ENCODE data around the gene CCR5AS.
"Not testable (repeated sequence)": the region's sequence is repeated elsewhere in the genome, so short reads cannot be mapped to it uniquely, and the experiment has no call there.

CCR5AS gene

DNA sequence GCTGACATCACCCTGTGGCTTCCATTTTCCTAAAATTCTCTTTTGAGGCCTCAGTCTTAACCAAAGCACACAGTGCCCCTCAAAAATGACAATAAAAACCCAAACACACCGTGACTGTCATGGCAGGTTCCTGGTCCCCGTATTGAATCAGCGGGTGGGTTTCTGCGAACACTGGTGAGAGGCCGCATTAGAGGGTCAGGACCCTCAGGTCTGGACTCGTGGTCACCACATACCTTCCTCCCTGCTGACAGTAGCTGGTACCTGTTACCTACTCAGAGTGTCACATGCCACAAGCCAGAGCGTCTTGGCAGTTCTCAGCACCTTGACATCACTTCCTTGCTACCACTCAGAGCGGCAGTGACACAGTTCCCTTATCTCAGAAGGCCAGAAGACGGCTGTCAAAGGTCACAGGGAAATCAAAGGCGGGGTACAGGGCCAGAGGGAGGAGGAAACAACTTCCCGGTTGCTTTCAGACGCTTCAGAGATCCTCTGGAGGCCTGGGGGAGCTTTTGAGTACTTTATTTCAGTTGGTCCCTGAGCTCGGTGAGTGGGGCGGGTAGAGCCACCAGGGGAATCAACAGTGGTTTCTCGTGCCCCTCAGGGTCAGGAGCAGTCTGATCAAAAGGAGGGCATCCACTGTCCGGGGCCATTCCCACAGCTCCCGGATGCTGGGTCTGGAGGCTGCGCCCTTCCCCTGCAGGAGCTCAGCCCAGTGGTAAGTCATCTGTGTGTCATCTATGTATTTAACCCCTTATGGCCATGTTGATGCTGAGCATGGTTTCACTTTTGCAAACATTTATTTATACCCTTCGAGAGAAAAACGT is at the start of gene CCR5AS, which contains the start of gene CCRL2:
TSS of gene CCR5AS (minus strand) at position 279 of the 824 bp plus-strand sequence.
TSS of gene CCRL2 (plus strand) at position 472 of the 824 bp plus-strand sequence. CDS start 821 bp downstream, outside the sequence.
- no peak for DNase-seq

DNA sequence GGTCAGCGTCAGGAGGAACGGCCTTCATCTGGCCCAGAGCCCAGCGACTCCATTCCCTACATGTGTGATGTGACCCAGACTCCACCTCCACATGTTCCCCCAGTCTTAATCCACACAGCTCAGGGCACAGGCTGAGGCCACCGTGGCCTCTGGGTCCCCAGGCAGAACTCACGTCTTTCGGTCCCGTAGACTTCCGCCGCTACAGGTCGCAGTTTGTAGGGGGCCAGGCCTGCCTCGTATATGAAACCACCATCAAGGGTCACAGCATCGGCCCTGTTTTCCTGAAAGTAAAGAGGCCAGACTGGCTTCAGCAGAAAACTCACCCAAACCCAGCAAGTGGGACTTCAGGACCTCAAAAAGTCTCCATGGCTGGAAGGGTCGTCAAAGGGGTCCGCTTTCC is 49.3 kb upstream of the CCR5AS start:
- DNase-seq, result no peak

DNA sequence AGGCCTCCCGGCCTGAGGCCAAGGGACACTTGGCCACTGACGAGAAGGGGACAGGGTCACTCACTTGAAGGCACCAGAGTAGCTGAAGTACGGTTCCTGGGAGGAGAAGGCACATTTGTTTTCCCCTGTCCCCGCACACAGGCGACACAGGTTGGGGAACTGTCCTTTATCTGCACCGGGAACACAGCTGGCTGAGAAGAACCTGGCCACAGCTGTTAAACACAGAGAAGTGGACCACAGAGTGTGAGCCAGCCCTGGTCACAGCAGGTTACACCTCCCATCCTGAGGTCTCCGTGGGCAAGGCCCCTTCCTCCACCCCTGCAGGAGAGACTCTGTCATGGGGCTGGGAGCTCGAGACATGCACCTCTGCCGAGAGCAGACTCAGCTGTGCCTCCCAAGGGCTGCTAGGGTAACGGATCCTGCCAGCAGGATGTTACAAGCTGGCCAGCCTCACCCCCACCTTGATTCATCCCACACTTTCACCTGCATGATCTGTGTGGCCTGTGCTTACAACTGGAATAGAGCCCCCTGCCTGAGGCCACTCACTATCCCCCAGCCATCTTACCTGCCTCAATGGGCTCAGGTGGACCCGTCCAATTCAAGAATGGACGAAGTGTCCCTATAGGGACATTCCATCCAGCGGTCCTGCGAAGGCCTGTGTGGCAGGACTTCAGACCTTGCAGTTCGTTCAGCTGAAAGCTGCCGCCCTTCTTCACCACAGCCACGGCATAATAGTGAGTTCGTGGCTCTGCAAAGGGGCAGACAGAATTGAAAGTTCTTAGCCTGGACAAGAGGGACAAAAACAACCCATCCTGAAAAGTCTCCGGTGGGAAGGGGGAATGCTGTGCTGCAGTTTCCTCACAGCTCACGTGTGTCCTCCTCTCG is 48.6 kb upstream of the CCR5AS start:
- DNase-seq, result no peak

DNA sequence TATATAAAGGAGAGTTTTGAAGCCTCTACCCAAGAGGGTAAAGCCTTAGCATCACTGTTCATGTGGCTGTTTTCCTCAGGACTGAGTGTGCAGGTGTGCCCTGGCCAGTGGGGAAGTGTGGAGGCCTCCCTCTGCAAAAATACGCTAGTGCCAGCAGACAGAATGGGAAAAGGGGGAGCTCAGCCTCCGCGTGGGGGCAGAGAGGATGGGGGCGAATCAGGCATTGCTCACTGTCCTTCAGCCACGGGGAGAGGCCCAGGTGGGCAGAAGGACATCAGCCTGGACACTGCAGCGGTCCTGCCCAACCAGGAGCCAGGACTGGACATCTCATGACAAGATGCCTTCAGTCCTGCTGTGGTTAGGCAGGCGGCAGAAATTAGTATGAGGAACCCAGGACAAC is 47.7 kb upstream of the CCR5AS start:
- DNase-seq, result no peak

DNA sequence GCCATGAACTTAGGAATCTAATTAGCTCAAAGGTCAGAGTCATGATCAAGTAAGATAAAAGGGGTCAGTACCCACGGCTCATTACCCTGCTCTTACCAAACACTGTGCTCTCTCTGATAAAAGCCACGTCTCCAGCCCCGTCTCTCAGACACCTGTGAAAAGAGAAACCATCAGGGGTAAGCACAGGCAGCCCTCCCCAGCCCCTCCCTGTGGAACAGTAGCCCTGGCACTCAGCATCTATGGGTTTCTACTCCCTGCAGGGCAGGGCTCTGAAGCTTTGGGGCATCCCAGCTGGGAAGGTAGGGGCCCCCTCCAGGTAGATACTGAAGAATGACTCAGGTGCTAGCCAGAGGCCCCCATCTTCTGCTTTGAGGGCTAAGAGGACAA is 47.3 kb upstream of the CCR5AS start:
- no peak for DNase-seq

DNA sequence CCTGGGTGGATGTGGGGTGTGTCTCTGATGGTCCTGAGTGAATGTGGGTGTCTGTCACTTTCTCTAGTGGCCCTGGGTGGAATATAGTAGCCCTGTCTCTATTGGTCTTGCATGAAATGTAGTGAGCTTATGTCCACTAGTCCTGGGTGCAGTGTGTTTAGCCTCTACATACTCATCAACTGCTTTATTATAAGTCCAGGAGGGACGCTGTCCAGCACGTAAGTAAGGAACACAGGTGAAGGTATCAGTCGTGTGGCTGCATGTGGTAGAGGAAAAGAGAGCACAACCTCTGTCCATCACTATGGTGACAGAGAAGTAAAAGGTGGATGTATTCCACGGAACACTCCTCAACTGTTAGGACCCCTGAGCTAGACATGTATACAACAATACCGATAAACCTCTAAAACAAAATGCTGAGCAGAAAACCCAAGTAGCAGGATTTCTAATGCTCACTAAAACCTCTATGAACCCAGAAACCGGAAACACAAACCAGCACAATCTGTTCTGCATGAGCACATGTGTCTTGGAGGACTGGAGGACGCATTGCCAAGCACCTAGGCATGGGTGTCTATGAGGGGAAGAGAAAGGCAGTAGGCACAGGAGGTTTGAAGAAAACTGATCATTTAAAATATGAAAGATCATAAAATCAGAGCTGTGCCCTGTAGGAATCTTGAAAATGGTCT is 46.8 kb upstream of the CCR5AS start:
- no peak for DNase-seq

DNA sequence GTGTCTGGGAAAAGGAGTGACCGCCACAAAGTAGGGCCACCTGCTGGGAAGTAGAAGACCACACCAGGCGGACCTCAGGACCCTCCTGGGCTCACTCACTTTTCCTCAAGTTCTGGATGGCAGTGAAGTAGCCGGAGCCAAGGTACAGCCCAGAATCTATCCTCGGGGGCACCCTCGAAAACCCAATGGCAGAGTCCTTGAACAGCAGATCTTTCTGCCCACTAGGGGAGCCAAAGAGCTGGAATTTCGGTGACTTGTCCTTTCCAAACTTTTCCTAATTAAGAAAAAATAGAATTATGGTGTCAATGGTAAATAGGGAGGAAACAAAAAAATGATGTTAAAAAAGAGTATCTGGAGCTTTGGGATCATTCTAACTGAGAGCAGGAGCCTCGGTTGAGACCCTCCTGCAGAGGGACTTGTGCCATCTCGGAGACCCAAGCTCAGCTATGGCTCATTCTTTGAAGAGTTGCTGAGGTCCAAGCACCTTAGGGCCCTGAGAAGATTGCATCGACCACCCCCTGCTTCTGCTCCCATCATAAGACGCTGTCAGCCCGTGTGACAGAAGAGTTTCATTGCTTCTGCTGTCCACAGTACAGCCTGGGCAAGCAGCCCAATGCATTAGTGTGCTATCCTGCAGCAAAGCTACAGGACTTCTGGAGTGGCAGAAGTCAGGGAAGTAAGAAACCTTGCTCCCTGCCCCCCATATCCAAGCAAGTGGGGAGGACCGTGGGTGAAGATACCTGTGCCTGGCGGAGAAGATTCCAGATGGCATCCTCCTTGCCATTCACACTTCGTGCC is 43.1 kb upstream of the CCR5AS start:
- DNase-seq, result no peak

DNA sequence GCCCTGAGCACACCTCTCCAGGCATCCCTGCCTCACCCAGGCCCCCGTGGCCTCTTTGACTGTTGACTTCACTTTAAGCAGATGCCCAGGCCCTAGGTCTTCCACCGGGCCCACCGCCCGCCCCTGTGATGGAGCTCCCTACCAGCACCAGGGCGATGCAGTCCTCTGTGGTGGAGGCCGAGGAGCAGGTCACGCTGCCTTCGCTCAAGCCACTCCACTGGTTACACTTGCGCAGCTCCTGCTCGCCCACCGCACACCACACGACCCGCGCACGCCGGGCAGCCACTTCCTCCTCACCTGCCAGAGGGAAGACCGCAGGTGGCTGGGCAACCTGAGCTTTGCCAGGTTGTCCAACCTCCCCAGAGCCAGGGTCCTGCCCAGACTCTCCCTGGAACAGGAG is 41.9 kb upstream of the CCR5AS start:
- no peak for DNase-seq

DNA sequence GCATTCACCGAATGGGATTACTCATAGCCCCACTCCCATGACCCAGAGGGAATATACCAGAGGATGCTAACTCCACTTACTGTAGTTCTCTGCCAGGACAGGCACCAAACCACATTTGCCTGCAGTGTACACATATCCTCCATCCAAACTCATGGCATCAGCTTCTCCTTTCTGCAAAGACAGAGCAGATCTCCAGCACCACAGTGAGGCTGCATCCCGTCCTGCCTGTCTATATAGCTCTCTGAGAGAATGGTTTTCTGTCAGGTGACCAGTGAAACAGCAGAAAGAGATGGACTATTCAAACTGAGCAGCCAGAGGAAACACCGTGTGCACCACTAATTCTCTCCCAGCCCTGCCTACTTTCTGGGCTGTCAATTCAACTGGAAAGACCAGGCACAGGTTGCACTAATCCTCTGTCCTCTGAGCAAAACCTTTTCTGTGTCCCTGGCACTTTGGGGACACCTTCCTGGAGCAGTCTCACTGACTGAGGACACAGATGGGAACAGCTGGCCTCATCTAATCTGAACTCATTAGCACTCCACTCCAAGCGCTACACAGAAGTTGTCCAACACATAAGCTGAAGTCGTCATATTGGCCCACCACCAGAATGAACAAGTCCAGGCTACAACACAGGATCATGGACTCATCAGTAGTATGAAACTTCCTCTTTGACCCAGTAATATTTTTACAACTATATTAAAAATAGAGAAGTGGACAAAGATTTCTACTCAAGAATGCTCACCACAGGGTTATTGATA is 40.5 kb upstream of the CCR5AS start:
- DNase-seq, result no peak

DNA sequence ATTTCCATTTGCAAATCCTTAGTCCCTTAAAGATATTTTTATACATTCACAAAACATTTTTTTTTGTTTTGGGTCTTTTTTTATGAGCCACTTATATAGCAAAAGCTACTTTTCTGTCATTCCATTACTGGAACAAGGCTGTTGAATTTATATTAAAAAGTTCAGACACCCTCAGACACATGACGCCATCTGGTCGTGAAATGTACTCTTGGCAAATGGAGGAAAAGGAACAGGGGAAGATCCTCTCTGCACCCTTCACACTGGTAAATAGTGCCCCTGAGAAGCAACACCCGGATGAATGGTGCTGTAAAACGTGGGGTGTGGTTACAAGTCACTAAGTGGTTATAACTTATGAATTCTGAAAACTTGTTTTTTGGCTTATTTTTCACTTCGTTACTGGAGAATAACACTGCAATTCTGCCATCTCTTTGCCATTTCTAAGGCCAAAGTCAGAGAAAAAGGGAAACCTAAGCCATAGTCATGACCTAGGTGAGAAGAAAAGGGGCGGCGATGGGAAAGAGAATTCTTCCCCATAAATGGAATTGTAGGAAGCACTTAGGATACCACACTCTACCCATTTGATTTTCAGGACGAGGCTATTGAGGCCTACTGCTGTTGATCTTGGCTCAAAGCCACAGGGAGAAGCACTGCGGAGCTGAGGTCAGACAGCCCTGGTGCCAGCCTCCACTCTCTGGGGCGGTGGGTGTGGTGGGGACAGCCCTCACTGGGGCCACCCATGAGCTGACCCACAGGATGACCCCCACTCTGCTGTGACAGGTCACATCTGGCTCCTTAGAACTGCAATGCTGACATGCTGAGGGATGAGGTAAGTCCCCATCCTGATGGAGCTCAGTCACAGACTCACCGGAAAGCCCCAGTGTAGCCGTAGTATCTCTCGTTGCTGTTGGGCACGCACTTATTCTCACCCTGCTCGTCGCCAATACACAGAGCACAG is 36.0 kb upstream of the CCR5AS start:
- DNase-seq, result no peak

DNA sequence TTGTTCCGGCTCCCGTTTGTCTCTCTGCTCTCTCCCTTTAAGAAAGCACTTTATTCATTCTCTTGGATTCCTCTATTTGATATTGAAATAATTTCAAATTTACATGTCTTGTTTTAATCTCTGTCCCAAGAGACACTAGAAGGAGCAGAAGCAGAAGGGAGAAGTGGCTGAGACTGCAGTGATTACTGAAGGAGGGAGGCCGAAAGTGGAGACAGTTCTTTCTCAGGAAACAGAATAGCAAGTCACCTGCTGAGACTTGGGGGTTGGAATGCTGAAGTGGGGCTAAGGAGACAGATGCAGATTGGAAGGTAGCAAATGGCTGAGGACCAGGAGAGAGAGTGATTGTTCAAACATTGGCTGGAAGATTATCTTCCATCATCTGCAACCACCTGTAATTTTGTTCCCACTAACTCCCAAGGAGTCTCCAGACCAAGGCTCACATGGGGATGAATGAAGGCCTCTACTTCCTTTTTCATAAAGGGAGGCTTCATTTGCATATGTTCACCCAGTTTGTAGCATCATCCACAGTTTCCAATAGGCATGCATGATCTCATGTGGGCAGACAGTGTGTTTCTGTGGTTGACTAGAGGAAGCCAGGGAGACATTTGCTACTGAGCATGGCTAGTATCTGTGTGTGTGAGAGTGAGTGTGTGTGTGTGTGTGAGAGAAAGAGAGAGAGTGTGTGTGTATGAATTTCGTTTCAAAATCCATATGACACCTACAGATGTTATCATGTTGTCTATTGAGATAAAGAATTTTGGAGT is 33.8 kb upstream of the CCR5AS start:
- no peak for DNase-seq

DNA sequence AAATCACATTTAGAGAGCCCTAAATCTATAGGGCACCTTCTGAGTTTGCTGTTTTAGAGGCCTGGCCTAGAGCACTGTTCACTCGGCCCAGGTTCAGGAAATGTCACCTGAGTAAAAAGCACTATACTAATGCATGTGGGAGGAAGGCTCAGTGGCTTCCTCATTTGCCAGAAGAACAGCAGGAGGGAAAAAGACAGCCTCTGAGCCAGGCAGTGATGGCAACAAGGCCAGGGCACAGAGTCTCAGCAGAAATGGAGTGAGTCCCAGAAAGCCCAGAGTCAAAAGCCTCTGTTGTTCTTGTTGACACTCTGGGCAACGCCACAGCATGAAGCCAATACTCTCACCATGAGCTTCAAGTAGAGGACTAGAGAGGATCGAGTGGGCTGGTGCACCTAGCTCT is 32.0 kb upstream of the CCR5AS start:
- no peak for DNase-seq

DNA sequence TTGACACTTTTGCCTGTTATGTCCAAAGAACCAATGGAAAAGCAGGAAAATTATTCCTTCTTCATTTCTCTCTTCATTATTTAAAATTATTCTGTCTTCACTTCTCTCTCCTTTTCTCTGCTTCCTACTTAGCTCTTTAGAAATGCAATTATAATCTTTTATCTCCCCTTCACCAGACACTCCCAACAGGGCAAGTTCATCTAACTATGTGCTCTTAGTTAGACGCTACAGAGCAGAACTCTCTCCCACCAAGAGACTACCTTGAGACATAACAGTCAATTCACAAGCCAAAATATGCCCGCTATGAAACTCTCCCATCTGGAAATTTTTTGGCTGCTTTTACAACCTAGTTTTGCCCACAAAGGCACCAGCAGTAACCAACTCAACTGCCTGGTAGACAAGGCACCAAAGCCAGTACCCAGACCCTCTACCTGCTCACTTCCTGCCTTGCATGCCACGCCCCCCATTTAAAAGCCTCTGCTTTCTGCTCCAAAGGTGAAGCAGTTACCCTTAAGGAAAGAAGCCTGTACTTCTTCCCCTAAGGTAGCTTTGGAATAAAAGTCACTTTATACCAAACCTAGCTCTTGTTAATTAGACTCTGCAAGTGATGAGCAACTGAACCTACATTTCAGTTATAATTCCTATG is 28.3 kb upstream of the CCR5AS start:
- DNase-seq, result no peak

DNA sequence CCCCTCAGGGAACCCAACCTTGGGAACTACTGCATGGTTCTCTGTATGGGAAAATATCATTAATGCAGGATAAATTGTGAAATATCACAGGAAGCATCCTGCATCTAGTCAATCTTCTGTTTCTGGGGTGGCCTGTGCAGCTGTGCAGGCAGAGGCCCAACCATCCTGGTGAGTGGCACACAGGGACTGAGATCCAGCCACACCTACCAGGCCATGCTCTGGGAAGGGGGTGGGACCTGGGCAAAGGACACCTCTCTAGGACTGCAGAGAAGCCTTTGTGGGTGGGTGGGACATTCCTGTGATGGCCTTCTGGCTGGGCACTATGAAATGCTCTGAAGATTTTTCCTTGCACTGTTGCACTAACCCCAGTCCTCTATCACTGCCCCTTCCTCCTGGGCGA is 27.0 kb upstream of the CCR5AS start:
- no peak for DNase-seq

DNA sequence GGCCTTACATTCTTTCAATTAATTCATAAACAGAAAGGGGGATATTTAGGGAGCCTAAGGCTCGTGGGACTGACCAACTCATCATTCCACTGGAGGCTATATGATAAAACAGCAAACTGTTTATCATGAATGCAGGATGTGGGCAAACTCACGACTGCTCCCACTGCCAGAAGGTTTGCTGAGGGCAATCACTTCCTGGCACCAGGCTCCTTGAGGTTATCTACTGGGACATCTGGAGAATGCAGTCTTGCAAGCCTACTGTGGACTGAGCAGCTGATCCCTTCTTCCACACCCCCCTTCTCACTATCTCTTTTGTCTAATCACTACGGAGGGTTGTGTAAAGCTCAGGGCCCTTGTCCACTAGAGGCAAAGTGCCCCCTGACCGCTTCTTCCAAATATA is 26.3 kb upstream of the CCR5AS start:
- not testable (repeated sequence) for DNase-seq

DNA sequence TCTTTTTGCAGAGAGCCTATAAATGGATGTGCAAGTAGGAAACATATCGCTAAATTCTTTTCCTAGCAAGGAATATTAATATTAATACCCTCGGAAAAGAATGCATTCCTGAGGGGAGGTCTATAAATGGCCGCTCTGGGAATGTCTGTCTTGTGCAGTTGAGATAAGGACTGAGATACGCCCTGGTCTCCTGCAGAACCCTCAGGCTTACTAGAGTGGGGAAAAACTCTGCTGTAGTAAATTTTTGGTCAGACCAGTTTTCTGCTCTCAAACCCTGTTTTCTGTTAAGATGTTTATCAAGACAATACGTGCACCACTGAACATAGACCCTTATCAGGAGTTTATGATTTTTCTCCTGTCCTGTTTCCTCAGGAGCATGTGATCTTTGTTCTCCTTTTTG is 25.0 kb upstream of the CCR5AS start:
- not testable (repeated sequence) for DNase-seq

DNA sequence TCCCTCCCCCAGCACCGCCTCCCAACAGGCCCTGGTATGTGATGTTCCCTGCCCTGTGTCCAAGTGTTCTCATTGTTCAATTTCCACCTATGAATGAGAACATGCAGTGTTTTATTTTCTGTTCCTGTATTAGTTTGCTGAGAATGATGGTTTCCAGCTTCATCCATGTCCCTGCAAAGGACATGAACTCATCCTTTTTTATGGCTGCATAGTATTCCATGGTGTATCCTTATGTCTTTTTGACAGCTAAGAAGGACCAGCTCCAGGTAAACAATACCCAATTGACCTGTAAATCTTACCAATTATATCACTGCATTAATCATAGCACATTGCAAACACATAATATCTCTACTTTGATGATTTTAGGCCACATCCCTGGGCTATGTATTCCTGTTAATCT is 24.0 kb upstream of the CCR5AS start:
- not testable (repeated sequence) for DNase-seq

DNA sequence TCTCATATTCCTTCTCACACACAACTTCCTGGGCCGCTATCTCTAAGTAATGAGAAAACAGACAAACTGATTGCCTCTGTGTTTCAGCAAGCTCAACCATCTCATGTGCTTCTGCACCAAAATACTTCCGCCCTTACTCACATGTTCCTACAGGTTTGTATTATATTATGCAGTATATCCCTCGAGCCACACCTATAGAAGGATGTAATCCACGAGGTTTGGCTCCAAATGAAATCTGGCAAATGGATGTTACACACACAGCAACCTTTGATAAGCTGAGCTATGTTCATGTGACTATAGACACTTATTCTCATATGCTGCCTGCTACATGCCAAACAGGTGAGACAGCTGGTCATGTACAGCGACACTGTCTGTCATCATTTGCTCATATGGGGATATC is 22.8 kb upstream of the CCR5AS start:
- DNase-seq, result no peak

DNA sequence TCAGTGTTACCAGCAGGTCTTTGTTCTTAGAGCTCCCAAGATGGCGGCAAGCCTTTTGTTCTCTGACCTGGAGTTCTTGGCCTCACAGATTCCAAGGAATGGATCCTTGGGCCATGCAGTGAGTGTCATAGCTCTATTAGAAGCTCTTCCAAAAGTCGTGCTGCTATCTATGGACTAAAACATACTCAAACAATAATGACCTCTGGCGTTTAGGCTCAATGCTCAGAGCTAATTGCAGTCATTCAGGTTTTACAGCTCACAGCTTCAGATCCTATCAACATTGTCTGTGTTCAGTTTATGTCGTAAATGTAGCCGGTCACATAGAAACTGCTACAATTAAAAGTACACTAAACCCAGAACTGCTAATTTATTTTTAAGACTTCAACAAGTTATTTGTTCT is 22.4 kb upstream of the CCR5AS start:
- DNase-seq, result no peak
